Tibial artery (tissue), 4 donors: ENCODE measurements around the gene CENPO.
"Not testable (repeated sequence)": the region's sequence is repeated elsewhere in the genome, so short reads cannot be mapped to it uniquely, and the experiment has no call there.

Experiments
- DNase-seq, 2 donors: peaks; one replicate each; pipeline ENCODE4 v3.0.0-alpha.2; 2019
- H3K27ac ChIP-seq, 2 donors: fragments of 200-600 bp; sonication (generic) in 1 of 2; 1 replicate in 1 of 2; 2 replicates in 1 of 2; pipeline ENCODE4 v1.5.1; 2018 to 2019; ENCODE audit warnings: mild to moderate bottlenecking in 1 of 2
- H3K27me3 ChIP-seq, 2 donors: fragments of 200-600 bp; sonication (generic) in 1 of 2; one replicate each; pipeline versions ENCODE4 v1.5.1 to v1.6.0; 2016 to 2019
- H3K36me3 ChIP-seq, 3 donors: fragments of 200-600 bp; sonication (generic) in 2 of 3; one replicate each; pipeline ENCODE4 v1.5.1; 2016 to 2019; ENCODE audit warnings: mild to moderate bottlenecking in 2 of 3
- H3K4me1 ChIP-seq, 4 donors: fragments of 200-600 bp; sonication (generic) in 2 of 4; 1 replicate in 3 of 4; 2 replicates in 1 of 4; pipeline ENCODE4 v1.5.1; 2016 to 2019
- H3K4me3 ChIP-seq, 2 donors: fragments of 200-600 bp; sonication (generic) in 1 of 2; 1 replicate in 1 of 2; 2 replicates in 1 of 2; pipeline ENCODE4 v1.5.1; 2018 to 2019; ENCODE audit warnings: mild to moderate bottlenecking in 2 of 2
- H3K9me3 ChIP-seq, 3 donors: fragments of 200-600 bp; sonication (generic) in 1 of 3; one replicate each; pipeline ENCODE4 v1.5.1; 2016 to 2019
- intact Hi-C: fragments of 100-400 bp; cut with DNase I; formaldehyde crosslinking; loops from one replicate; pipeline ENCODE4 v1.15.0; 2023; ENCODE audit warnings: low total_unique reads
- TF ChIP-seq, protein P1 (sequence below), 2 experiments: fragments of 200-600 bp in 1 of 2; fragments of 450-650 bp in 1 of 2; IDR thresholded peaks; one replicate each; pipeline ENCODE4 v1.5.1; 2017 to 2019; ENCODE audit warnings: antibody characterized with exemption in 2 of 2, mild to moderate bottlenecking in 1 of 2, moderate library complexity in 1 of 2

CENPO gene

GRCh38 chr2:24834733-24835395 lies 41.6 kb downstream of the CENPO start:
- TF ChIP-seq, protein P1, sequence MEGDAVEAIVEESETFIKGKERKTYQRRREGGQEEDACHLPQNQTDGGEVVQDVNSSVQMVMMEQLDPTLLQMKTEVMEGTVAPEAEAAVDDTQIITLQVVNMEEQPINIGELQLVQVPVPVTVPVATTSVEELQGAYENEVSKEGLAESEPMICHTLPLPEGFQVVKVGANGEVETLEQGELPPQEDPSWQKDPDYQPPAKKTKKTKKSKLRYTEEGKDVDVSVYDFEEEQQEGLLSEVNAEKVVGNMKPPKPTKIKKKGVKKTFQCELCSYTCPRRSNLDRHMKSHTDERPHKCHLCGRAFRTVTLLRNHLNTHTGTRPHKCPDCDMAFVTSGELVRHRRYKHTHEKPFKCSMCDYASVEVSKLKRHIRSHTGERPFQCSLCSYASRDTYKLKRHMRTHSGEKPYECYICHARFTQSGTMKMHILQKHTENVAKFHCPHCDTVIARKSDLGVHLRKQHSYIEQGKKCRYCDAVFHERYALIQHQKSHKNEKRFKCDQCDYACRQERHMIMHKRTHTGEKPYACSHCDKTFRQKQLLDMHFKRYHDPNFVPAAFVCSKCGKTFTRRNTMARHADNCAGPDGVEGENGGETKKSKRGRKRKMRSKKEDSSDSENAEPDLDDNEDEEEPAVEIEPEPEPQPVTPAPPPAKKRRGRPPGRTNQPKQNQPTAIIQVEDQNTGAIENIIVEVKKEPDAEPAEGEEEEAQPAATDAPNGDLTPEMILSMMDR (IDR thresholded peaks at IDR 0.05): no peak
- H3K4me1 ChIP-seq: no peaks in the 10 kb centered on the region
- no peaks in the 10 kb centered on the region for H3K9me3 ChIP-seq
- H3K4me3 ChIP-seq: no peak overlapping the region
- intact Hi-C loops: no loop called here
- H3K27ac ChIP-seq: no peak overlapping the region
- H3K36me3 ChIP-seq: peaks cover 9 to 84% (median 74%) of the 10 kb centered on the region in 3 donors
- no peaks in the 10 kb centered on the region for H3K27me3 ChIP-seq
- no peak for DNase-seq

- DNase-seq, H3K27me3 ChIP-seq, H3K27ac ChIP-seq, H3K9me3 ChIP-seq, H3K4me1 ChIP-seq, intact Hi-C loops, H3K4me3 ChIP-seq: not testable (repeated sequence)
- peaks cover 9 to 84% (median 75%) of the 10 kb centered on the region in 3 donors for H3K36me3 ChIP-seq
Measured at GRCh38 chr2:24835411-24835810, 42.2 kb downstream of the CENPO start.

DNA sequence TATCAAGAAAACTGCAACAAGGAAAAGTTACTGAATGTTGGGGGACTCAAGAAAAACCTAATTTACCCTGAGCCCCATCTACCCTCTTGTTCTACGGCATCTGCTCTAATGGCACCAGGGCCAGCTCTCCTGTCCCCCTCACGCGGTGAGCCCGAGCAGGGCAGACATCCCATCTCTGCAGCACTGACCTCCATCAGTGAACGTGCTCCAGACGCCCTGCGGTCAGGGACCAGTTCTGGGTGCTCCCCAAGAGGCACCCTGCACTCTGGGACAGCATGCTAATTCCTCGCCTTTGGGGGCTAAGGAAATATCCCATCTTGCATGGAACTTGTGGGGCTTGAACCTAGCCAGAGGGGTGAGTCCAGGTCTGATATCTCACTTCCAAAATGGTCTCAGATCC lies 43.0 kb downstream of the CENPO start:
- DNase-seq: no peak
- no peaks in the 10 kb centered on the region for H3K27me3 ChIP-seq
- no peak overlapping the region for H3K27ac ChIP-seq
- H3K9me3 ChIP-seq: no peaks in the 10 kb centered on the region
- TF ChIP-seq, protein P1 (IDR thresholded peaks at IDR 0.05): no peak
- no peaks in the 10 kb centered on the region for H3K4me1 ChIP-seq
- H3K4me3 ChIP-seq: no peak overlapping the region
- intact Hi-C loops: no loop called here
- peaks cover 13 to 84% (median 82%) of the 10 kb centered on the region in 3 donors for H3K36me3 ChIP-seq

GRCh38 chr2:24836706-24837105 lies 43.5 kb downstream of the CENPO start:
- Histone ChIP-seq H3K27me3 (no peaks in the 10 kb centered on the region), H3K9me3 (no peaks in the 10 kb centered on the region), H3K4me1 (no peaks in the 10 kb centered on the region), H3K4me3 (no peak overlapping the region), H3K27ac (no peak overlapping the region), H3K36me3 (peaks cover 13 to 85% (median 84%) of the 10 kb centered on the region in 3 donors)
- DNase-seq: no peak
- intact Hi-C loops: no loop called here
- TF ChIP-seq, protein P1 (IDR thresholded peaks at IDR 0.05): no peak

DNA sequence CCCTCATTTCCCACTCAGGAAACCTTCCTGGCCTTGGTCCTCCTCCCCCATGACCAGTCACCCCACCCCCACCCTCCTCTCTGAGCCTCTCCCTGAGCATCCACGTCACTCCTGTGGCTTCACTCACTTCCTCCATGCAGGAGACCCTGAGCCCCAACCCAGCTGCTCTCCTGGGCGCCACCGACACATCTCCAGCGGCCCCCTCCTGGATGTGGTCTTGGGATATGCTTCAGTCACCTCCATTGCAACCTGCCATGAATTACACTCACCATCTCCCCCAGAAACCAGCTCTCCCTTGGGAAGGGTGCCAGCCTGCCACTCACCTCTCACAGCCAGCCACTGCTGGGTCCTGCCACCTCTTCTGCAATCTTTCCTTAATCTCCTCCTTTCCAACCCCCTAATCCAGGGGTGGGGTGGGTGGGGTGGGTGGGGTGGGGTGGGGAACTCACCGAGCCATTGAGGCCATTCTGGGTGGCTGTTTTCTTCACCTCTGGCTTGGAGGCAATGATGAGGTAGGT lies 44.8 kb downstream of the CENPO start:
- intact Hi-C loops: no loop called here
- H3K36me3 ChIP-seq: peaks cover 13 to 97% (median 88%) of the 10 kb centered on the region in 3 donors
- H3K4me3 ChIP-seq: no peak overlapping the region
- TF ChIP-seq, protein P1 (IDR thresholded peaks at IDR 0.05): no peak
- no peaks in the 10 kb centered on the region for H3K9me3 ChIP-seq
- no peaks in the 10 kb centered on the region for H3K4me1 ChIP-seq
- DNase-seq: no peak
- no peaks in the 10 kb centered on the region for H3K27me3 ChIP-seq
- no peak overlapping the region for H3K27ac ChIP-seq

- intact Hi-C loops: no loop called here
- Histone ChIP-seq H3K27ac (no peak overlapping the region), H3K4me3 (no peak overlapping the region), H3K4me1 (no peaks in the 10 kb centered on the region), H3K27me3 (no peaks in the 10 kb centered on the region), H3K9me3 (no peaks in the 10 kb centered on the region), H3K36me3 (peaks cover 13 to 92% (median 83%) of the 10 kb centered on the region in 3 donors)
- DNase-seq: no peak
- TF ChIP-seq, protein P1 (IDR thresholded peaks at IDR 0.05): no peak
Measured at GRCh38 chr2:24838541-24838940, 45.3 kb downstream of the CENPO start.
